GM12878 (cell line): ENCODE measurements around the gene MYO1E. TPM values are rescaled to one million over a fixed set of nuclear protein-coding genes. Genes with fewer than 3 reads are reported as not detected.

Experiments used
- CHD1 ChIP-seq: IDR thresholded peaks from 2 replicates; pipeline ENCODE4 v1.6.1; 2012; ENCODE audit warnings: low read depth, low read length, improper control_type of control experiment
- EZH2 ChIP-seq: IDR thresholded peaks from 2 replicates; pipeline ENCODE4 v1.6.1; 2012; ENCODE audit warnings: low read depth, mild to moderate bottlenecking, control low read depth, inconsistent platforms, low read length, borderline replicate concordance; ENCODE audit not compliant: control insufficient read depth
- GABPA ChIP-seq: IDR thresholded peaks from 2 replicates; pipeline ENCODE4 v1.6.1; 2014; ENCODE audit warnings: antibody characterized with exemption, low read depth, mild to moderate bottlenecking, inconsistent platforms
- JUNB ChIP-seq: IDR thresholded peaks from 2 replicates; pipeline ENCODE4 v1.6.1; 2016; ENCODE audit warnings: antibody characterized with exemption, mild to moderate bottlenecking
- MEF2B ChIP-seq: fragments of 450-650 bp; IDR thresholded peaks from 2 replicates; pipeline ENCODE4 v1.6.1; 2018; ENCODE audit warnings: mild to moderate bottlenecking, moderate library complexity; ENCODE audit not compliant: partially characterized antibody, poor library complexity, severe bottlenecking
- NR2C2 ChIP-seq: IDR thresholded peaks from 2 replicates; pipeline ENCODE4 v1.6.1; 2011; ENCODE audit warnings: borderline replicate concordance, low read depth; ENCODE audit not compliant: control insufficient read depth, insufficient read length
- POLR2AphosphoS5 ChIP-seq: IDR thresholded peaks from 2 replicates; pipeline ENCODE4 v1.6.1; 2011; ENCODE audit warnings: mild to moderate bottlenecking, low read length, inconsistent platforms
- SKIL ChIP-seq: fragments of 450-650 bp; IDR thresholded peaks from 2 replicates; pipeline ENCODE4 v1.6.1; 2017; ENCODE audit warnings: mild to moderate bottlenecking, low read depth, inconsistent platforms; ENCODE audit not compliant: poor library complexity, severe bottlenecking
- TCF12 ChIP-seq: IDR thresholded peaks from 2 replicates; pipeline ENCODE4 v1.6.1; 2011; ENCODE audit warnings: low read depth, mild to moderate bottlenecking, low read length
- USF2 ChIP-seq: IDR thresholded peaks from 2 replicates; pipeline ENCODE4 v1.6.1; 2011; ENCODE audit warnings: low read depth, low read length, improper control_type of control experiment, borderline replicate concordance
- ZNF207 ChIP-seq: fragments of 450-650 bp; IDR thresholded peaks from 2 replicates; pipeline ENCODE4 v1.6.1; 2014; ENCODE audit warnings: antibody characterized with exemption, mild to moderate bottlenecking, borderline replicate concordance
- polyA plus RNA-seq, 11 experiments: library from polyadenylated mRNA; depleted of rRNA in 4 of 11; unstranded in 6 of 11; stranded (reverse) in 5 of 11; fragments of >200 nt; fragmentation: Nextera tagmentation in 4 of 11; fragmentation: Illumina TruSeq in 1 of 11; extraction: Ambion mirVana in 4 of 11; extraction: Trizol in 1 of 11; gene quantifications; 1 replicate in 1 of 11; 2 replicates in 10 of 11; pipeline versions ENCODE4 v1.2.1 to v1.2.3, GENCODE V29; 2011 to 2016; ENCODE audit warnings: inconsistent platforms in 2 of 11, missing spikeins in 2 of 11, low read depth in 1 of 11
- total RNA-seq, 4 experiments: library from RNA; depleted of rRNA in 3 of 4; stranded (reverse); fragments of >200 nt in 3 of 4; fragmentation: Illumina TruSeq in 1 of 4; extraction: Trizol in 1 of 4; gene quantifications; 2 replicates each; pipeline versions ENCODE4 v1.2.1 to v1.2.3, GENCODE V29; 2013 to 2021
- TF ChIP-seq, protein P1 (sequence below): fragments of 450-650 bp; IDR thresholded peaks from 2 replicates; pipeline ENCODE4 v1.6.1; 2017; ENCODE audit warnings: mild to moderate bottlenecking, moderate library complexity

The MYO1E gene
- total and polyA plus RNA-seq, 10 of the 15 experiments (the other 5 are each of a cell fraction or from before 2014, with no cell fraction given), result 10.3 to 266 (median 64.9) TPM

DNA sequence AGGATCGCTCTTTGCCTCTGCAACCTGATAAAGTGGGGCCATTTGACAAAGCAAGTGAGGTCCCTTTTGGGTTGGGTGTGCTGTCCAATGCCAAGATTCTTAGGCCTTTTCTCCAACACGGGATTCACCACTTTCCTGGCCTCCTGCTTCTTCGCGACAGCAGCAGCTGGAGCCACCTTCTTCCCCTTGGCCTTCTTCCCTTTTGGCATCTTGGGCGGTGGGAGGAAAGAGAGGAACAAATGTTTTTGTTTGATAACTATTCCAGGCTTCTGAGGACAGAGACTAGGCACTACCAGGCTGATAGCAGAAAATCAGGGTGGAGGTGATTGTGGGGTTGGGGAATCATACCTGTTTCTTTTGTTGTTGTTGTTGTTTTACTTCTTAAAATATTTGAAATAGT, 35.3 kb upstream of the MYO1E start (continued):
- TF ChIP-seq, protein P1, sequence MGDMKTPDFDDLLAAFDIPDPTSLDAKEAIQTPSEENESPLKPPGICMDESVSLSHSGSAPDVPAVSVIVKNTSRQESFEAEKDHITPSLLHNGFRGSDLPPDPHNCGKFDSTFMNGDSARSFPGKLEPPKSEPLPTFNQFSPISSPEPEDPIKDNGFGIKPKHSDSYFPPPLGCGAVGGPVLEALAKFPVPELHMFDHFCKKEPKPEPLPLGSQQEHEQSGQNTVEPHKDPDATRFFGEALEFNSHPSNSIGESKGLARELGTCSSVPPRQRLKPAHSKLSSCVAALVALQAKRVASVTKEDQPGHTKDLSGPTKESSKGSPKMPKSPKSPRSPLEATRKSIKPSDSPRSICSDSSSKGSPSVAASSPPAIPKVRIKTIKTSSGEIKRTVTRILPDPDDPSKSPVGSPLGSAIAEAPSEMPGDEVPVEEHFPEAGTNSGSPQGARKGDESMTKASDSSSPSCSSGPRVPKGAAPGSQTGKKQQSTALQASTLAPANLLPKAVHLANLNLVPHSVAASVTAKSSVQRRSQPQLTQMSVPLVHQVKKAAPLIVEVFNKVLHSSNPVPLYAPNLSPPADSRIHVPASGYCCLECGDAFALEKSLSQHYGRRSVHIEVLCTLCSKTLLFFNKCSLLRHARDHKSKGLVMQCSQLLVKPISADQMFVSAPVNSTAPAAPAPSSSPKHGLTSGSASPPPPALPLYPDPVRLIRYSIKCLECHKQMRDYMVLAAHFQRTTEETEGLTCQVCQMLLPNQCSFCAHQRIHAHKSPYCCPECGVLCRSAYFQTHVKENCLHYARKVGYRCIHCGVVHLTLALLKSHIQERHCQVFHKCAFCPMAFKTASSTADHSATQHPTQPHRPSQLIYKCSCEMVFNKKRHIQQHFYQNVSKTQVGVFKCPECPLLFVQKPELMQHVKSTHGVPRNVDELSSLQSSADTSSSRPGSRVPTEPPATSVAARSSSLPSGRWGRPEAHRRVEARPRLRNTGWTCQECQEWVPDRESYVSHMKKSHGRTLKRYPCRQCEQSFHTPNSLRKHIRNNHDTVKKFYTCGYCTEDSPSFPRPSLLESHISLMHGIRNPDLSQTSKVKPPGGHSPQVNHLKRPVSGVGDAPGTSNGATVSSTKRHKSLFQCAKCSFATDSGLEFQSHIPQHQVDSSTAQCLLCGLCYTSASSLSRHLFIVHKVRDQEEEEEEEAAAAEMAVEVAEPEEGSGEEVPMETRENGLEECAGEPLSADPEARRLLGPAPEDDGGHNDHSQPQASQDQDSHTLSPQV, result no peak
- TF ChIP-seq USF2 (no peak), JUNB (no peak), MEF2B (no peak), TCF12 (no peak), ZNF207 (no peak), GABPA (no peak), CHD1 (no peak), SKIL (no peak), POLR2AphosphoS5 (no peak), EZH2 (no peak), NR2C2 (no peak)
